ENCODE data around the gene CDC14B.
"Not testable (repeated sequence)": the region's sequence is repeated elsewhere in the genome, so short reads cannot be mapped to it uniquely, and the experiment has no call there.

The CDC14B gene

DNA sequence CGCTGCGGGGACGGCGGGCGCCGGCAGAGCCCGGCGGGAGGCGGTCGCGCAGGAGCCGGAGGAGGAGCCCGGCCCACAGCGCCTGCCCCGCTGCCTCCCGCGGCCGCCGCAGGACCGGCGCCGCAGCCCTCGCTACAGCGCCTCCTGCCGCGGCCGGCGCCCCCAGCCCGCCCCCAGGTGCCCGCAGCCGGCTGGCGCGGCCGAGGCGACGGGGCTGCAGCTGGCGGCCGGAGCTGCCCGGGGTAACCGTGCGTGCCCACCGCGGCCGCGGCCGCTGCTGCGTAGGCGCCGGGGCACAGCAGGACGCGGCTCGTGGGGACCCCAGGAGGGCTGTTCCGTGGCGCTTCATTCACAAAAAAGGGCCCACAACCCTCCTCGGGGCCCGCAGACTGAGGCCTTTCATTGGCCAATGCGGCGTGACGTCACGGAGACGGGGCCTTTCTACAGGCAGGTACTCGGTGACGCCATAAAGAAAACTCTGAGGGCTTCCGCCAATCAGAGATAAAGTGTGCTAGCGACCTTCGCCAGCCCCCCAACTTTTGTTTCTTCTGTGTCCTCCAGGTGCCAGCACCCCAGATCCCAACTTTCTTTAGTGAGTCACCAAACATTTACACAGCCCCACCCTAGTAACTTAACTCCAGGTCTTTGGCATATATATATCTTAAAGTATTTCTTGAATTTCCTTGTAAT lies at the start of gene CDC14B:
Gene CDC14B (minus strand): TSS at position 353 of the 690 bp plus-strand sequence. CDS start 465 bp downstream, outside the sequence.
- DNase-seq, result peak; percentile 95

GRCh38 chr9:96668868-96669534 lies 49.4 kb upstream of the CDC14B start:
- no peak for DNase-seq

DNA sequence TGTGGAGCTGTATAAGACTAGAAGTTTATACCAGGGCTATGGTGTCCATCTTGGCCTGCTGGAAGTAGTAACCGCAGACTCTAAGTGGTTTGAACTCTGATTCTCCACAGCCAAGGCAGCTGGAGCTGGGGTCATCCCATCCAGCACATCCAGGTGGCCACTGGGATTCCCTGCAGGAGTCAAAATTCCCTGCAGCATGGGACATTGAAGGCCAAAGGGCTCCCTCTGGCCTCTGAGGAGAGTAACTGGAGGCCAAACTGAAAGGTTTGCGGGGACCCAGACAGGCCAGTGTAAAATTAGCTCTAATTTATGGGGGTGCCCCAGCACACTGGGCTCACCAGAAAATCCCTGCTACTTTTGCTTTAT lies 47.7 kb upstream of the CDC14B start:
- DNase-seq, result no peak

- DNase-seq, result not testable (repeated sequence)
These were observed 47.2 kb upstream of the CDC14B start for GRCh38 chr9:96666653-96667362.

DNA sequence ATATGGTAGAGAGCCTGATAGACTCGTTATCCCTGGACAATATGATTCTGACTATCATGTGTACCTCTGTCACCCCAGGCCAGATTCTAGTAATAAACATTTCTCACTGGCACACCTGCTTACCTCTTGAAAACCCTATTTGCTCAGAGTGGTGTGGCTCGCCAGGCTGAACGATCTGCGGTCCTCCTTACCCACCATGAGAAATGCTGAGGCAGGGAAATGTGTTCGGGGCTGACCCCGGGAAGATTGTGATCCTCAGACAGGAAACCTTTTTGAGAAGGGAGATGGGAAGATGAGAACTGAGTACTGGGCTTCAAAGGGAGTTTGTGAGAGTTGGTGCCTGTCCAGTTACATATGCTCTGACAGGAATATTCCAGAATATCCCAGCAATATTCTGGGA lies 46.1 kb upstream of the CDC14B start:
- no peak for DNase-seq

GRCh38 chr9:96663506-96664120 lies 44.0 kb upstream of the CDC14B start:
- no peak for DNase-seq

GRCh38 chr9:96661711-96662110 lies 42.1 kb upstream of the CDC14B start:
- peak; percentile 70 for DNase-seq

GRCh38 chr9:96660692-96661248 lies 41.1 kb upstream of the CDC14B start:
- DNase-seq, result peak; percentile 63

GRCh38 chr9:96655198-96655851 lies 35.7 kb upstream of the CDC14B start, which contains the start of gene PRXL2C:
Gene PRXL2C (minus strand): TSS chr9:96655317. CDS start chr9:96655281, 36 bp downstream.
- DNase-seq, result peak; percentile 87

GRCh38 chr9:96654450-96655197 lies 35.0 kb upstream of the CDC14B start:
- DNase-seq, result peak; percentile 81

DNA sequence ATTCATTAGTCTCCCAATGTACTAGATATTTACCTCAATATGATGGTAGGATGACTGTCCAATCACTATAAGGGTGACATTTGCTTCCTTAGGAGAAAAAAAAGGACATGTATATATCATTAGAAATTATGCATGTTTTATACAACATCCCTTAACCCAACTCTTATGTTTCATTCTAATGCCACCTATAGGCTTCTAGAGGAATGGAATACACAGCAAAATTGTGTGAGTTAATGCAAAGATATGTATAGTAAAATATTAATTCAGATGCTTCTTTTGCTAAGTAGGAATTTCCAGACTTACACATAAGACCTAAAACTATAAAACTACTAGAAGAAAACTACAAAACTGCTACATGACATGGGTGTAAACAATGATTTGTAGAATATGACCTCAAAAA lies 32.0 kb upstream of the CDC14B start:
- DNase-seq, result no peak

DNA sequence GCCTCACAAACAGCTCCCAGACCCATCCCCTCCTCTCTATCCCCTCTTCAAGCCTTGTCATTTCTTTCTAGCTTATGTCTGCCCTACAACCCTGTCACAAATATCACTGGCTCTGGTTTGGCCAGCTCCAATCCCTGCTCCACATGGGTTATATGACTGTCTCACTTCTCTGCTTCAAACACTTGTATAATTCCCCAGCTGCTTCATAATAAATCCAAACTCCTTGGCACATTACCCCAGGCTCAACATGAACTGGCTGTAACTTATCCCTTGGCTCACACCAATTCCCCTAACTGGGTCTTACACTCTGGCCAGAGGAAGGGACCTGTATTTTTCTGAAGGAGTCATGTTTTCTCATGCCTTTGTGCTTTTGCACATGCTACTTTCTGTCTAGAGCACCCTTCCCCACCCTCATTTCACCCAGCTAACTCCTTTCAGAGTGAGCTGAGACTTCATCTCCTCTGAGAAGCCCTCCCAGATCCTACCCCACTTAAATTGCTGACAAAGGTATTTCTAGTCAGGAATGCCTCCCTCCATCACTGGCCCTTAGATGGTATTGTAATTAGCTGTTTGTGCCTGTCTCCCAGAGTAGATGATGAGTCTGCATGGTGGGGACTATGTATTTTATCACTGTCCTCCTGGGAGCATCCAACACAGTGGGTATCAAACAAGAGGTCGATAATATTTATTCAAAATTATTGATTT lies 30.1 kb upstream of the CDC14B start:
- DNase-seq, result no peak

GRCh38 chr9:96646081-96646991 lies 26.7 kb upstream of the CDC14B start:
- no peak for DNase-seq

- no peak for DNase-seq
These were observed 24.5 kb upstream of the CDC14B start for GRCh38 chr9:96644137-96644536.

- no peak for DNase-seq
These were observed 21.9 kb upstream of the CDC14B start for GRCh38 chr9:96641514-96641913.

DNA sequence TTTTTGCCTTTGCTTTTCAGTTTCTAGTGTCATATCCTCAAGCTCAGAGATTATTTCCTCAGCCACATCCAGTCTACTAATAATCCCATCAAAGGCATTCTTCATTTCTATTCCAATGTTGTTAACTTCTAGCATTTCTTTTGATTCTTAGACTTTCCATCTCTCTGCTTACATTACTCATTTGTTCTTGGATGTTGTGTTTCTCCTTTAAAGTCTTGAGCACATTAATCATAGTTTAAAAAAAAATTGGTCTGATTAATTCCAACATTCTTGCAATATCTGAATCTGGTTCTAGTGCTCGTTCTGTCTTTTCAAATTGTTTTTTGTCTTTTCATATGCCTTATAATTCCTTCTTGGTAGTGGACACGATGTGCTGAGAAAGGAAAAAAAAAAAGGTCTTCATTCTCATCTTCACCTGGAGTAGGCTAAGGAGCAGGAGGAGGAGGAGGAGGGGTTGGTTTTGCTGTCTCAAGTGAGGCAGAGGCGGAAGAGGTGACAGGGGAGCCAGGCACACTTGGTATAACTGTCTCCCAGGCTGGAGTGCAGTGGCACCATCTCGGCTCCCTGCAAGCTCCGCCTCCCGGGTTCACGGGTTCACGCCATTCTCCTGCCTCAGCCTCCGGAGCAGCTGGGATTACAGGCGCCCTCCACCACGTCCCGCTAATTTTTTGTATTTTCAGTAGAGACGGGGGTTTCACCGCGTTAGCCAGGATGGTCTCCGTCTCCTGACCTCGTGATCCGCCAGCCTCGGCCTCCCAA lies 19.1 kb upstream of the CDC14B start:
- DNase-seq, result no peak

DNA sequence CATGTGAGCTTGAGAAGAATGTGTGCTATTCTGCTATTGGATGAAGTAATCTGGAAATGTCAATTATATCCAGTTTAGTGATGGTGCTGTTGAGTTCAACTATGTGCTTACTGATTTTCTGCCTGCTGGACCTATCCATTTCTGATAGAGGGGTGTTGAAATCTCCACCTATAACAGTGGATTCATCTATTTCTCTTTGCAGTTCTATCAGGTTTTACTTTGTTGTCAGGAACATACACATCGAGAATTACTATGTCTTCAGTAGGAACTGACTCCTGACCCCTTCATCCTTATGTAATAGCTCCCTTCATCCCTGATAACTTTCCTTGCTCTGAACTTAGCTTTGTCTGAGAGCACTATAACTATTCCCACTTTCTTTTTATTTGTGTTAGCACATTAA lies 16.7 kb upstream of the CDC14B start:
- no peak for DNase-seq

DNA sequence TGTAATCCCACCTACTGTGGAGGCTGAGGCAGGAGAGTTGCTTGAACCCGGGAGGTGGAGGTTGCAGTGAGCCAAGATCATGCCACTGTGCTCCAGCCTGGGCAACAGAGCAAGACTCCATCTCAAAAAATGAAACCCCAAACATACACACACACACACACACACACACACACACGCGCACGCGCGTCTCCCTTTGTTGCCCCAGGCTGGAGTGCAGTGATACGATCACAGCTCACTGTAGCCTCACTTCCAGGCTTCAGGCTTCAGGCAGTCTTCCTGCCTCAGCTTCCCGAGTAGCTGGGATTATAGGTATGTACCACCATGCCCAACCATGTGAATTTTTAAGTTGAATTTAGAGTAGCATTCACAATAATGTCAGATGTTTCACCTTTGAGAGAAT lies 13.9 kb upstream of the CDC14B start:
- DNase-seq, result not testable (repeated sequence)

- no peak for DNase-seq
These were observed 7.3 kb upstream of the CDC14B start for GRCh38 chr9:96626912-96627311.

Data from islet precursor cell (in vitro differentiated cells).